ENCODE measurements around the gene ALG1. TPM values are rescaled to one million over a fixed set of nuclear protein-coding genes. Genes with fewer than 3 reads are reported as not detected.
"Not testable (repeated sequence)": the region's sequence is repeated elsewhere in the genome, so short reads cannot be mapped to it uniquely, and the experiment has no call there.

ALG1 gene
- total RNA-seq, 1 experiment from 2014 or later = 36.2 TPM

- not testable (repeated sequence) for H3K9me3 ChIP-seq (ENCODE audit: control insufficient read depth, low read depth, low read length); H3K4ac ChIP-seq (ENCODE audit: low read depth, low read length); H3K27me3 ChIP-seq (ENCODE audit: insufficient read depth, low read length); H3K18ac ChIP-seq (ENCODE audit: insufficient read length, low read depth, low read length); H3T11ph ChIP-seq (ENCODE audit: low read length); H4K20me1 ChIP-seq (ENCODE audit: control insufficient read depth, insufficient read depth, insufficient read length); H2AK5ac ChIP-seq (ENCODE audit: insufficient read length, low read length); H2BK20ac ChIP-seq (ENCODE audit: low read depth, low read length, poor library complexity, severe bottlenecking); H3K79me1 ChIP-seq (ENCODE audit: insufficient read depth, low read depth, low read length, poor library complexity, severe bottlenecking); H3K23ac ChIP-seq (ENCODE audit: insufficient read length, low read depth, low read length); H2BK5ac ChIP-seq (ENCODE audit: insufficient read length, low read length); H2BK12ac ChIP-seq (ENCODE audit: insufficient read length, low read depth, low read length); H3K9me3 Mint-ChIP-seq; H4K5ac ChIP-seq (ENCODE audit: insufficient read length, low read depth, low read length); H4K8ac ChIP-seq (replicated peaks; ENCODE audit: insufficient read length, low read depth, low read length); H2BK120ac ChIP-seq (ENCODE audit: low read depth, low read length, poor library complexity, severe bottlenecking); H3K4me3 Mint-ChIP-seq; H3K14ac ChIP-seq (ENCODE audit: insufficient read depth, low read length); H3K9ac ChIP-seq (ENCODE audit: extremely low read depth, insufficient read length, low read length); H3K4me2 ChIP-seq (ENCODE audit: insufficient read depth, insufficient read length, low read length); H2BK15ac ChIP-seq (ENCODE audit: low read depth, low read length); H3K4me1 ChIP-seq (ENCODE audit: insufficient read depth, low read length); H3K27ac Mint-ChIP-seq; DNase-seq; H3K23me2 ChIP-seq (ENCODE audit: insufficient read length, low read depth, low read length, poor library complexity, severe bottlenecking); H3K56ac ChIP-seq (ENCODE audit: insufficient read length, low read depth, low read length); H3K27ac ChIP-seq (ENCODE audit: insufficient read length, low read depth, low read length); H3K79me2 ChIP-seq (ENCODE audit: insufficient read depth, low read length); H3K27me3 Mint-ChIP-seq (ENCODE audit: low read depth); H2AFZ ChIP-seq (ENCODE audit: low read length); H4K91ac ChIP-seq (ENCODE audit: insufficient read length, low read depth, low read length)
- H3K36me3 Mint-ChIP-seq (ENCODE audit: insufficient read depth in 1 of 3, low read depth in 3 of 3) = peaks cover 25 to 69% (median 64%) of the 10 kb centered on the region in 3 experiments; a peak in 6 of 7 replicates
- H3K4me1 Mint-ChIP-seq = peaks cover 7 to 11% of the 10 kb centered on the region in 2 experiments
- no CpG with 5 or more reads among the region's 18 CpGs for WGBS (ENCODE audit: extremely low coverage, insufficient read length, low lambda C conversion rate)
These were observed 16.6 kb downstream of the ALG1 start for GRCh38 chr16:5088086-5088790.

- H3K36me3 Mint-ChIP-seq (ENCODE audit: insufficient read depth in 1 of 3, low read depth in 3 of 3) = peaks cover 29 to 67% (median 65%) of the 10 kb centered on the region in 3 experiments; a peak in 6 of 7 replicates
- H3K4me2 ChIP-seq (ENCODE audit: insufficient read depth, insufficient read length, low read length); H3K56ac ChIP-seq (ENCODE audit: insufficient read length, low read depth, low read length): not testable (repeated sequence)
These were observed 17.3 kb downstream of the ALG1 start for GRCh38 chr16:5088936-5089335.

More at GRCh38 chr16:5088936-5089335, 17.3 kb downstream of the ALG1 start:
- H2BK15ac ChIP-seq (ENCODE audit: low read depth, low read length); H3K9me3 Mint-ChIP-seq; DNase-seq; H3K27ac ChIP-seq (ENCODE audit: insufficient read length, low read depth, low read length); H2AK5ac ChIP-seq (ENCODE audit: insufficient read length, low read length); H3K23ac ChIP-seq (ENCODE audit: insufficient read length, low read depth, low read length); H2BK120ac ChIP-seq (ENCODE audit: low read depth, low read length, poor library complexity, severe bottlenecking); H3K4me1 ChIP-seq (ENCODE audit: insufficient read depth, low read length); H2AFZ ChIP-seq (ENCODE audit: low read length); H3K79me2 ChIP-seq (ENCODE audit: insufficient read depth, low read length); H4K20me1 ChIP-seq (ENCODE audit: control insufficient read depth, insufficient read depth, insufficient read length); H3K23me2 ChIP-seq (ENCODE audit: insufficient read length, low read depth, low read length, poor library complexity, severe bottlenecking); H3K9me3 ChIP-seq (ENCODE audit: control insufficient read depth, low read depth, low read length); H2BK5ac ChIP-seq (ENCODE audit: insufficient read length, low read length); H2BK20ac ChIP-seq (ENCODE audit: low read depth, low read length, poor library complexity, severe bottlenecking); H2BK12ac ChIP-seq (ENCODE audit: insufficient read length, low read depth, low read length); H3K9ac ChIP-seq (ENCODE audit: extremely low read depth, insufficient read length, low read length); H3K18ac ChIP-seq (ENCODE audit: insufficient read length, low read depth, low read length); H4K91ac ChIP-seq (ENCODE audit: insufficient read length, low read depth, low read length); H4K8ac ChIP-seq (replicated peaks; ENCODE audit: insufficient read length, low read depth, low read length); H3T11ph ChIP-seq (ENCODE audit: low read length); H3K4me3 Mint-ChIP-seq; H3K79me1 ChIP-seq (ENCODE audit: insufficient read depth, low read depth, low read length, poor library complexity, severe bottlenecking); H3K27ac Mint-ChIP-seq; H3K4ac ChIP-seq (ENCODE audit: low read depth, low read length); H3K27me3 Mint-ChIP-seq (ENCODE audit: low read depth); H3K27me3 ChIP-seq (ENCODE audit: insufficient read depth, low read length); H3K14ac ChIP-seq (ENCODE audit: insufficient read depth, low read length); H4K5ac ChIP-seq (ENCODE audit: insufficient read length, low read depth, low read length): not testable (repeated sequence)
- H3K4me1 Mint-ChIP-seq = peaks cover 7 to 11% of the 10 kb centered on the region in 2 experiments
- no CpG with 5 or more reads among the region's 17 CpGs for WGBS (ENCODE audit: extremely low coverage, insufficient read length, low lambda C conversion rate)
